ENCODE measurements around the gene SLC7A7. TPM values are rescaled to one million over a fixed set of nuclear protein-coding genes. Genes with fewer than 3 reads are reported as not detected.

The SLC7A7 gene
- total and polyA plus RNA-seq, 10 of the 15 experiments (the other 5 are each of a cell fraction or from before 2014, with no cell fraction given): 27.8 to 79.2 (median 50.8) TPM

DNA sequence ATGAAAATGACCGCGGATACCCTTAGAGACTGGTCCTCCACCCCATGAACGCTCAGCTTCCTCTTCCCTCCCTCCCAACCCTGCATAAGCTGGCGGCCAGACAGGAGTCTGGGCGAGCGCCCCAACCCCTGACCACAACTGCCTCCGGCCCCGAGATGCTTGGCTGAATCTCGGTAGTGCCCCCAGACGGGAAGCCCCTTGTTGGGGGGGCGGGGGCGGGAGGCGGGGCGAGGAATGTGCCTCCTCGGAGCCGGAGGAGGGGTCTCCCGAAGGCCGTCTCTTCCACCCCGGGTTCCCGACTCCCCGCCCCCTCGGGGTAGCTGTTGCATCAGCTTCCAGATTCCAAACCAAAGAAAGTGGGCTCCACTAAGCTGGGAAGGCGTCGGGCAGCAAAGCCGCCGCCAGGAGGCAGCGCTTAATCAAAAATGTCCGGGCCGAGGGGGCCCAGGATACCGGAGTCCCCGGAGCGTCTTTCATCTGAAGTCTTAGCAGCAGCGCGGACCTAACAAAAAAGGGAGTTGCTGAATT, 7.4 kb upstream of the SLC7A7 start (continued):
- TF ChIP-seq NFYA (IDR thresholded peaks at IDR 0.05; ENCODE audit: borderline replicate concordance, low read depth, low read length) (no peak), CEBPZ (IDR thresholded peaks at IDR 0.05; ENCODE audit: low read depth, low read length) (no peak), JUNB (IDR thresholded peaks at IDR 0.05) (no peak), NRF1 (conservative IDR thresholded peaks at IDR 0.05; ENCODE audit: low read depth, low read length) (no peak), ZNF207 (IDR thresholded peaks at IDR 0.05; ENCODE audit: borderline replicate concordance) (no peak), IRF4 (IDR thresholded peaks at IDR 0.05; ENCODE audit: low read depth, low read length) (no peak), SMARCA5 (IDR thresholded peaks at IDR 0.05) (peak; percentile 64; the same call in 1 of the 2 replicates), ZZZ3 (IDR thresholded peaks at IDR 0.05; ENCODE audit: control insufficient read depth, insufficient read length, low read depth) (no peak), TCF3 (IDR thresholded peaks at IDR 0.05; ENCODE audit: borderline replicate concordance, insufficient read depth, low read depth, low read length) (no peak), SIX5 (IDR thresholded peaks at IDR 0.05; ENCODE audit: low read depth, low read length, severe bottlenecking) (no peak), LARP7 (IDR thresholded peaks at IDR 0.05) (no peak), MTA3 (IDR thresholded peaks at IDR 0.05; ENCODE audit: borderline replicate concordance, low read length) (no peak), NBN (IDR thresholded peaks at IDR 0.05) (peak; percentile 54), EZH2 (IDR thresholded peaks at IDR 0.05; ENCODE audit: borderline replicate concordance, control insufficient read depth, low read depth, low read length) (no peak), BMI1 (IDR thresholded peaks at IDR 0.05; ENCODE audit: borderline replicate concordance) (no peak), ZNF687 (IDR thresholded peaks at IDR 0.05) (no peak), BHLHE40 (IDR thresholded peaks at IDR 0.05; ENCODE audit: borderline replicate concordance in 1 of 2, low read depth in 2 of 2, low read length in 1 of 2) (no peak), BCLAF1 (IDR thresholded peaks at IDR 0.05) (no peak)
- TF ChIP-seq, protein P1, sequence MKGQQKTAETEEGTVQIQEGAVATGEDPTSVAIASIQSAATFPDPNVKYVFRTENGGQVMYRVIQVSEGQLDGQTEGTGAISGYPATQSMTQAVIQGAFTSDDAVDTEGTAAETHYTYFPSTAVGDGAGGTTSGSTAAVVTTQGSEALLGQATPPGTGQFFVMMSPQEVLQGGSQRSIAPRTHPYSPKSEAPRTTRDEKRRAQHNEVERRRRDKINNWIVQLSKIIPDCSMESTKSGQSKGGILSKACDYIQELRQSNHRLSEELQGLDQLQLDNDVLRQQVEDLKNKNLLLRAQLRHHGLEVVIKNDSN (IDR thresholded peaks at IDR 0.05; ENCODE audit: borderline replicate concordance, extremely low read length, insufficient read depth, low read depth, low read length): no peak

Data from GM12878 (cell line).